ENCODE data around the gene UBB. TPM values are rescaled to one million over a fixed set of nuclear protein-coding genes. Genes with fewer than 3 reads are reported as not detected.

Gene UBB
- total RNA-seq, 1 experiment from 2014 or later, result 2,378 TPM

- TF ChIP-seq, protein P1, sequence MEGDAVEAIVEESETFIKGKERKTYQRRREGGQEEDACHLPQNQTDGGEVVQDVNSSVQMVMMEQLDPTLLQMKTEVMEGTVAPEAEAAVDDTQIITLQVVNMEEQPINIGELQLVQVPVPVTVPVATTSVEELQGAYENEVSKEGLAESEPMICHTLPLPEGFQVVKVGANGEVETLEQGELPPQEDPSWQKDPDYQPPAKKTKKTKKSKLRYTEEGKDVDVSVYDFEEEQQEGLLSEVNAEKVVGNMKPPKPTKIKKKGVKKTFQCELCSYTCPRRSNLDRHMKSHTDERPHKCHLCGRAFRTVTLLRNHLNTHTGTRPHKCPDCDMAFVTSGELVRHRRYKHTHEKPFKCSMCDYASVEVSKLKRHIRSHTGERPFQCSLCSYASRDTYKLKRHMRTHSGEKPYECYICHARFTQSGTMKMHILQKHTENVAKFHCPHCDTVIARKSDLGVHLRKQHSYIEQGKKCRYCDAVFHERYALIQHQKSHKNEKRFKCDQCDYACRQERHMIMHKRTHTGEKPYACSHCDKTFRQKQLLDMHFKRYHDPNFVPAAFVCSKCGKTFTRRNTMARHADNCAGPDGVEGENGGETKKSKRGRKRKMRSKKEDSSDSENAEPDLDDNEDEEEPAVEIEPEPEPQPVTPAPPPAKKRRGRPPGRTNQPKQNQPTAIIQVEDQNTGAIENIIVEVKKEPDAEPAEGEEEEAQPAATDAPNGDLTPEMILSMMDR (IDR thresholded peaks at IDR 0.05 in 2 of 3, conservative IDR thresholded peaks at IDR 0.05 in 1 of 3; ENCODE audit: borderline replicate concordance in 1 of 3, insufficient read depth in 1 of 3, low read depth in 2 of 3, low read length in 2 of 3), result peak; percentile 45 to 78 (median 63); a peak in 5 of 6 replicates
Observed at GRCh38 chr17:16415031-16415924, 34.4 kb downstream of the UBB start, which contains the start of gene TRPV2 (continued).

DNA sequence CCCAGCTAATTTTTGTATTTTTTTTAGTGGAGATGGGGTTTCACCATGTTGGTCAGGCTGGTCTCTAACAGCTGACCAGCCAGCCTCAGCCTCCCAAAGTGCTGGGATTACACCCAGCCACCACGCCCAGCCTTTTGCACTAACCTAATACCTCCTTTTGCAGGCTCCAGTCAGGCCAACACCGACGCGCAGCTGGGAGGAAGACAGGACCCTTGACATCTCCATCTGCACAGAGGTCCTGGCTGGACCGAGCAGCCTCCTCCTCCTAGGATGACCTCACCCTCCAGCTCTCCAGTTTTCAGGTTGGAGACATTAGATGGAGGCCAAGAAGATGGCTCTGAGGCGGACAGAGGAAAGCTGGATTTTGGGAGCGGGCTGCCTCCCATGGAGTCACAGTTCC is 36.5 kb downstream of the UBB start:
- DNase-seq (ENCODE audit: low read depth, low spot score), result no peak
- ChIA-PET POLR2A (interaction anchor here (3.5 kb wide), 1 partner anchor 21 kb away, joined by 30 read pairs; no protein-coding TSS in a partner anchor), CTCF (interaction anchor here (1.4 kb wide), 1 partner anchor 10 kb away, joined by 4 read pairs; no protein-coding TSS in a partner anchor), RAD21 (ENCODE audit: low non-redundant PET in 1 of 2, low total read pairs in 2 of 2, uncharacterized antibody in 2 of 2, unreplicated experiment in 2 of 2) (interaction anchor here in 1 of 2 experiments (0.7 kb wide), 1 partner anchor 21 kb away, joined by 3 read pairs; no protein-coding TSS in a partner anchor)
- Histone ChIP-seq H3K79me2 (ENCODE audit: insufficient read depth, low read length) (no peaks in the 10 kb centered on the region), H3K36me3 (ENCODE audit: control insufficient read depth in 1 of 2, insufficient read depth in 2 of 2, low read length in 2 of 2) (no peaks in the 10 kb centered on the region), H3K9ac (ENCODE audit: low read length) (no peak overlapping the region), H2AFZ (ENCODE audit: low read depth, low read length, poor library complexity, severe bottlenecking) (no peak overlapping the region), H3K4me3 (replicated peaks in 1 of 2; ENCODE audit: low read depth in 1 of 2, low read length in 2 of 2) (no peak overlapping the region), H3K27ac (ENCODE audit: low read depth, low read length) (no peak overlapping the region), H3K4me2 (ENCODE audit: low read length) (no peak overlapping the region), H3K27me3 (ENCODE audit: insufficient read depth, low read length) (no peaks in the 10 kb centered on the region), H3K9me2 (ENCODE audit: insufficient read depth) (no peaks in the 10 kb centered on the region), H3K9me3 (ENCODE audit: control insufficient read depth in 1 of 2, insufficient read depth in 1 of 2, low read depth in 1 of 2, low read length in 2 of 2) (no peaks in the 10 kb centered on the region), H4K20me1 (ENCODE audit: insufficient read depth) (no peaks in the 10 kb centered on the region), H3K4me1 (ENCODE audit: control insufficient read depth in 1 of 2, insufficient read depth in 2 of 2, low read length in 2 of 2) (peaks cover 40 to 47% of the 10 kb centered on the region in 2 experiments)
- BruUV-seq (replicated peaks), result no TSS peak
- ATAC-seq, result no peak
- intact Hi-C loops (cut with micrococcal nuclease), result no loop called here
- TF ChIP-seq RAD21 (IDR thresholded peaks at IDR 0.05; ENCODE audit: low read depth), result no peak
- no peak for TF ChIP-seq POLR2AphosphoS5 (IDR thresholded peaks at IDR 0.05; ENCODE audit: low read depth, low read length)
- TF ChIP-seq EZH2 (IDR thresholded peaks at IDR 0.05), result no peak
- no peak for TF ChIP-seq ZFX (IDR thresholded peaks at IDR 0.05)
- TF ChIP-seq CEBPB (IDR thresholded peaks at IDR 0.05; ENCODE audit: low read depth), result no peak
- TF ChIP-seq POLR2A (IDR thresholded peaks at IDR 0.05; ENCODE audit: borderline replicate concordance, extremely low read depth, insufficient read depth, insufficient read length), result no peak
- TF ChIP-seq, protein P2, sequence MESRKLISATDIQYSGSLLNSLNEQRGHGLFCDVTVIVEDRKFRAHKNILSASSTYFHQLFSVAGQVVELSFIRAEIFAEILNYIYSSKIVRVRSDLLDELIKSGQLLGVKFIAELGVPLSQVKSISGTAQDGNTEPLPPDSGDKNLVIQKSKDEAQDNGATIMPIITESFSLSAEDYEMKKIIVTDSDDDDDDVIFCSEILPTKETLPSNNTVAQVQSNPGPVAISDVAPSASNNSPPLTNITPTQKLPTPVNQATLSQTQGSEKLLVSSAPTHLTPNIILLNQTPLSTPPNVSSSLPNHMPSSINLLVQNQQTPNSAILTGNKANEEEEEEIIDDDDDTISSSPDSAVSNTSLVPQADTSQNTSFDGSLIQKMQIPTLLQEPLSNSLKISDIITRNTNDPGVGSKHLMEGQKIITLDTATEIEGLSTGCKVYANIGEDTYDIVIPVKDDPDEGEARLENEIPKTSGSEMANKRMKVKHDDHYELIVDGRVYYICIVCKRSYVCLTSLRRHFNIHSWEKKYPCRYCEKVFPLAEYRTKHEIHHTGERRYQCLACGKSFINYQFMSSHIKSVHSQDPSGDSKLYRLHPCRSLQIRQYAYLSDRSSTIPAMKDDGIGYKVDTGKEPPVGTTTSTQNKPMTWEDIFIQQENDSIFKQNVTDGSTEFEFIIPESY (IDR thresholded peaks at IDR 0.05; ENCODE audit: extremely low read depth, insufficient replicate concordance, low read length), result no peak
- TF ChIP-seq JUND (IDR thresholded peaks at IDR 0.05), result no peak
- TF ChIP-seq ELF1 (IDR thresholded peaks at IDR 0.05; ENCODE audit: borderline replicate concordance, low read depth), result no peak
- TF ChIP-seq MAX (IDR thresholded peaks at IDR 0.05), result no peak
- TF ChIP-seq, protein P1 (IDR thresholded peaks at IDR 0.05 in 2 of 3, conservative IDR thresholded peaks at IDR 0.05 in 1 of 3; ENCODE audit: borderline replicate concordance in 1 of 3, insufficient read depth in 1 of 3, low read depth in 2 of 3, low read length in 2 of 3), result no peak
- TF ChIP-seq YY1 (IDR thresholded peaks at IDR 0.05; ENCODE audit: extremely low read depth, insufficient replicate concordance, low read depth, low read length), result no peak
- TF ChIP-seq CBX3 (IDR thresholded peaks at IDR 0.05; ENCODE audit: low read depth), result no peak
- TF ChIP-seq ZNF274 (IDR thresholded peaks at IDR 0.05; ENCODE audit: low read depth, low read length), result no peak
- TF ChIP-seq TCF7L2 (IDR thresholded peaks at IDR 0.05; ENCODE audit: borderline replicate concordance, extremely low read depth, insufficient read depth, insufficient read length), result no peak
- TF ChIP-seq EZH2phosphoT487 (IDR thresholded peaks at IDR 0.05; ENCODE audit: borderline replicate concordance), result no peak
- TF ChIP-seq EGR1 (IDR thresholded peaks at IDR 0.05; ENCODE audit: low read depth), result no peak
